ENCODE measurements around the gene NCKAP5.

The NCKAP5 gene

DNA sequence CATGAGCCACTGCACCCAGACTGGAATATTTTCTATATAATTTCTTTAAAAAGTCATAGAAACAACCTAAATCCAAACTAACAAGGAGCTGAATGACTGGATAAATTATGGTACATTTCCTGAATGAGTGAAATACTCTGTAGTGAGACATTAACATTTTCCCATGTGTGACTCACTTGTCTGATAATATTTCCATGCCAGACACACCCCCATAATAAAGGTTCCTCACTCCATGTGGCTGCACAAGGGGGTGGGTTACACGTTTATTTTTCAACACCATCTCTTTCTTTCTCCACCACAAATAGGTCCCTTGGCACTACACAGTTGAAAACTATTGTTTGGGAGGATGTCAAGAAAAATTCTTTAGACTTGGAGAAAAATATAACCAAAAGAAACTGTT, 632.0 kb downstream of the NCKAP5 start:
- no peak for DNase-seq (ENCODE audit: low read depth)
- no peak overlapping the region for H3K4me3 ChIP-seq (ENCODE audit: control insufficient read depth, low read depth, low read length)
- TF ChIP-seq, protein P1, sequence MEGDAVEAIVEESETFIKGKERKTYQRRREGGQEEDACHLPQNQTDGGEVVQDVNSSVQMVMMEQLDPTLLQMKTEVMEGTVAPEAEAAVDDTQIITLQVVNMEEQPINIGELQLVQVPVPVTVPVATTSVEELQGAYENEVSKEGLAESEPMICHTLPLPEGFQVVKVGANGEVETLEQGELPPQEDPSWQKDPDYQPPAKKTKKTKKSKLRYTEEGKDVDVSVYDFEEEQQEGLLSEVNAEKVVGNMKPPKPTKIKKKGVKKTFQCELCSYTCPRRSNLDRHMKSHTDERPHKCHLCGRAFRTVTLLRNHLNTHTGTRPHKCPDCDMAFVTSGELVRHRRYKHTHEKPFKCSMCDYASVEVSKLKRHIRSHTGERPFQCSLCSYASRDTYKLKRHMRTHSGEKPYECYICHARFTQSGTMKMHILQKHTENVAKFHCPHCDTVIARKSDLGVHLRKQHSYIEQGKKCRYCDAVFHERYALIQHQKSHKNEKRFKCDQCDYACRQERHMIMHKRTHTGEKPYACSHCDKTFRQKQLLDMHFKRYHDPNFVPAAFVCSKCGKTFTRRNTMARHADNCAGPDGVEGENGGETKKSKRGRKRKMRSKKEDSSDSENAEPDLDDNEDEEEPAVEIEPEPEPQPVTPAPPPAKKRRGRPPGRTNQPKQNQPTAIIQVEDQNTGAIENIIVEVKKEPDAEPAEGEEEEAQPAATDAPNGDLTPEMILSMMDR (IDR thresholded peaks at IDR 0.05; ENCODE audit: control insufficient read depth, insufficient read depth, low read depth, low read length, missing control alignments) = no peak

DNA sequence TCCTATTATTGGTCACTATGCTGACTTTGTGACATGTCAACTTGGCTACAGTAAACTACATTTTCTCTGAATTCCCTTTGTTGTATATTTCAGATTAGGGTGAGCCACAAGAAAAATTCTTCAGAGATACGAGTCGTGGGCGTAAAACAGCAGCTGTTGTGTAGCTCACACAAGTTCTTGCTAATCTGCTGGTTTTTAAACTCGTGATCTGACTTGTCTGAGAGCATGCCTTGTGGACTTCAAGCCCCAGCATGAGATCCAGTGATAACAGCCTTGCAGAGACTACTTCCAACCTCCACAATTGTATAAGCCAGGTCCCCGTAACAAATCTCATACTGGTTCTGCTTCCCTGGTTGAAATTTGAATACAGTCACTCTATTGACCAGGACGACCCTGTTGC, 638.5 kb downstream of the NCKAP5 start:
- DNase-seq (ENCODE audit: low read depth) = no peak
- no peak overlapping the region for H3K4me3 ChIP-seq (ENCODE audit: control insufficient read depth, low read depth, low read length)
- TF ChIP-seq, protein P1 (IDR thresholded peaks at IDR 0.05; ENCODE audit: control insufficient read depth, insufficient read depth, low read depth, low read length, missing control alignments) = no peak

DNA sequence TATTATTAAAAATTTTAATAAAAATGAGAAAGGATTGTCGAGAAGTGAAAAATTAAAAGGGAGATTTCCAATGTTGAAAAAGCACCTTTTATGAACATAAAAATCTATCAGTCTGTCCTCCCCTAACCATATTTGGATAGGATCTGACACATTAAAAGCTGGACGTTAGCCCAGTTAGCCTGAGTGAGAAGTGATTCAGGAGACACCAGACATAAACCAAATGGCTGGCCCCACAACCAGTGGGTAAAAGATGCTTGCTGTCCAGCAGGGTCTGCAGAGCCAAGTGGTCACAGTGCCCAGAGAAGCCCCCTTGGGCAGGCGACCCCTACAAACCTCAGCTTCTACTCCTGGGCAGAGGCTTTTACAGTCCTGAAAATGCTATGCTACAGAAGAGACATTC, 644.5 kb downstream of the NCKAP5 start:
- TF ChIP-seq, protein P1 (IDR thresholded peaks at IDR 0.05; ENCODE audit: control insufficient read depth, insufficient read depth, low read depth, low read length, missing control alignments) = no peak
- H3K4me3 ChIP-seq (ENCODE audit: control insufficient read depth, low read depth, low read length) = no peak overlapping the region
- no peak for DNase-seq (ENCODE audit: low read depth)

DNA sequence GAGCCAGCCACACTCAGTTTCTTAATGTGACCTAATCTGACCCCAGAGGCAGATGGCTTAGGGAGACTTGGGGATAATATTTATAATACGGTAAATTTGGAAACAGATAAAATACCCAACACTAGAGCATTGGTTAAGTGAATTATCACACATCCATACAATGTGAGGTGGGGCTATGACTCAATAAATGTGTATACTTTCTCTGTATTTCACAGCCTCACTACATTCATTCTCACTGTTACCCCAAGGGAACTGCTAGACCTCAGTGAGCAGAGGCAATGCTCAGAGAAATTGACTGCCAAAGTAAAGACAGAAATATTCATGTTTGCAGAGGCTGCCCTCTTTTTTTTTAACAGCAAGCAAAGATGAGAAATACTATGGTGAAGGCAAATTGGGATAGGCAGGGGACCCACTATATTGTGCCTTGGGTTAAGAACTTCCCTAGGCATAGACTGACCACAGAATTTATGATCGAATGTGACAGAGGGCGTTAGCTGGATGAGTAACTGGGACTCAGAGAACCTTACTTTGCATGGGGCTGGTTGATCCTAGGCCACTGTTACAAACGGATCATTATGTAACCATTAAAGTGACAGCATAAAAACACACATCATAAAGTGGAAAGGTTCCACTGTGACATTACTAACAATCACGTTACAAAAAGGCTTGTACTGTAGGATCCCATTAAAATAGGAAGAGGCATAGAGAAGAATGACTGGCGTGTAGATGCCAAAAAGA, 652.3 kb downstream of the NCKAP5 start:
- H3K4me3 ChIP-seq (ENCODE audit: control insufficient read depth, low read depth, low read length) = no peak overlapping the region
- no peak for DNase-seq (ENCODE audit: low read depth)
- TF ChIP-seq, protein P1 (IDR thresholded peaks at IDR 0.05; ENCODE audit: control insufficient read depth, insufficient read depth, low read depth, low read length, missing control alignments) = no peak

DNA sequence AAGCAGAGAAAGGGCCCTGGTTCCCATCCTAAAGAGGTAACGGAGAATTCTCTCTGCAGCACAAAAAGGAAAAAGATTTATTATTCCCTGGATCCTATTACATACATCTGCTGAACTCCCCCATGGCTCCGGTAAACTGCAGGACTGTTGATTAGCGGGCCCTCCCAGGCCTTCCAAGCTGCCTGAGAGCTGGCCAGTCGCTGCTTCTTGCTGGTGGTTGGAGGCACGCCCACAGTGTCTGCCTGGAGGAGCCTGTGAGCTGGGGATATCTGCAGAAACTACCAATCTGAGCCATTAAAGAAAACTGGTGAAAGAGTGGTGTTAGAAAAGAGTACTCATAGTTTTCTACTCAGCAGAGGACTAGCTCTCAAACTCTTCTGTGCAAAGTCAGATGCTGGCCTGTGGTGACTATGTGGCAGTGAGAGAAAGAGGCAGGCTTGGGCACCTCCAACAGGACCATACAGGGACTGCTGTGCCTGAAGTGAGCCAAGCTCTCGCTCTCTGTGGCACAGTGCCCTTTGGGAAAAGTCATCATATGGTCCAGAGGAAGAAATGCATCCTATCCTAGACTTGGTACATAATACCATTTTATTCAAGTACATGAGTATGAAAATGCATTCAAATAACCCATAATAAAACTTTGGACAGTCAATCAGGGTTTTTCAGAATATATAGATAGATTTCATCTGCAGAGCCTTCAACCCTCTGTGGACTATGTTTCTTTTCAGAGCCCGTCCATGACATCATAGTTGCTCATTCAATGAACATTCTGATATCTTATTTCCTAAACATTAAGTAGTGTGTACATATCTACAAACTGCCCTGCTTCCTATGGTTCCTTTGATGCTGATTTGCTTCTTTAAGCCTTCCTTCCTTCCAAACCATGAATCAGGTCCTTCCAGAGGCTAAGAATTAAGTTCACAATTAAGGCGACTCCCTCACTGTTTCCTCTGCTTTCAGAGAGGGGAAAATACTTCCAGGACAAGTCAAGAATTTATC, 656.2 kb downstream of the NCKAP5 start:
- DNase-seq (ENCODE audit: low read depth) = no peak
- no peak overlapping the region for H3K4me3 ChIP-seq (ENCODE audit: control insufficient read depth, low read depth, low read length)
- TF ChIP-seq, protein P1 (IDR thresholded peaks at IDR 0.05; ENCODE audit: control insufficient read depth, insufficient read depth, low read depth, low read length, missing control alignments) = peak; percentile 9

DNA sequence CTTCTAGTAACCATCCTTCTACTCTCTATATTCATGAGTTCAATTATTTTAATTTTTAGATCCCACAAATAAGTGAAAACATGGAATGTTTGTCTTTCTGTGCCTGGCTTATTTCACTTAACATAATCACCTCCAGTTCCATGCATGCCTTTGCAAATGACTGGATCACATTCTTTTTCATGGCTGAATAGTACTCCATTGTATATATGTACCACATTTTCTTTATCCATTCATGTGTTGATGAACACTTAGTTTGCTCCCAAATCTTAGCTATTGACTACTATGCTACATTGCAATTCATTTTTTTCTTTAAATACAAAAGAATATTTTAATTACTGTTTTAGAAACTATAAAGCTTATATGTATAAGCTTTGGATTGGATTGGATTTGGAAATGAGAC, 657.8 kb downstream of the NCKAP5 start:
- no peak for DNase-seq (ENCODE audit: low read depth)
- H3K4me3 ChIP-seq (ENCODE audit: control insufficient read depth, low read depth, low read length) = no peak overlapping the region
- TF ChIP-seq, protein P1 (IDR thresholded peaks at IDR 0.05; ENCODE audit: control insufficient read depth, insufficient read depth, low read depth, low read length, missing control alignments) = no peak
